Activated CD8-positive, alpha-beta memory T cell treated with anti-CD3 and anti-CD28 coated beads for 1 hour (primary cell): ENCODE measurements around the gene ST6GALNAC3.
"Not testable (repeated sequence)": the region's sequence is repeated elsewhere in the genome, so short reads cannot be mapped to it uniquely, and the experiment has no call there.

Experiments
- DNase-seq, 2 donors: peaks; one replicate each; pipeline ENCODE4 v3.0.0-alpha.2; 2020; ENCODE audit warnings: low read depth in 1 of 2; ENCODE audit errors: extremely low read depth in 1 of 2

The ST6GALNAC3 gene

GRCh38 chr1:76070538-76070937 is 4.0 kb upstream of the ST6GALNAC3 start:
- no peak for DNase-seq

GRCh38 chr1:76073481-76073880 is 1.1 kb upstream of the ST6GALNAC3 start:
- DNase-seq, result no peak

- DNase-seq, result no peak
Observed at GRCh38 chr1:76075188-76075489, 593 bp downstream of the ST6GALNAC3 start.

- no peak for DNase-seq
Observed at GRCh38 chr1:76075877-76076276, 1.3 kb downstream of the ST6GALNAC3 start.

GRCh38 chr1:76079475-76080227 is 5.1 kb downstream of the ST6GALNAC3 start:
- DNase-seq, result no peak

GRCh38 chr1:76080552-76081079 is 6.1 kb downstream of the ST6GALNAC3 start:
- DNase-seq, result no peak

- DNase-seq, result no peak
Observed at GRCh38 chr1:76082062-76082461, 7.5 kb downstream of the ST6GALNAC3 start.

GRCh38 chr1:76083189-76083588 is 8.6 kb downstream of the ST6GALNAC3 start:
- DNase-seq, result no peak

GRCh38 chr1:76084029-76084627 is 9.6 kb downstream of the ST6GALNAC3 start:
- DNase-seq, result no peak

GRCh38 chr1:76084685-76085084 is 10.1 kb downstream of the ST6GALNAC3 start:
- DNase-seq, result no peak

- no peak for DNase-seq
Observed at GRCh38 chr1:76086109-76086508, 11.6 kb downstream of the ST6GALNAC3 start.

- no peak for DNase-seq
Observed at GRCh38 chr1:76086597-76086996, 12.1 kb downstream of the ST6GALNAC3 start.

- DNase-seq, result no peak
Observed at GRCh38 chr1:76090283-76091203, 16.0 kb downstream of the ST6GALNAC3 start.

- no peak for DNase-seq
Observed at GRCh38 chr1:76092812-76093211, 18.3 kb downstream of the ST6GALNAC3 start.

GRCh38 chr1:76093522-76094312 is 19.2 kb downstream of the ST6GALNAC3 start:
- DNase-seq, result no peak

- no peak for DNase-seq
Observed at GRCh38 chr1:76095802-76096201, 21.3 kb downstream of the ST6GALNAC3 start.

GRCh38 chr1:76097064-76097463 is 22.5 kb downstream of the ST6GALNAC3 start:
- DNase-seq, result not testable (repeated sequence)

- no peak for DNase-seq
Observed at GRCh38 chr1:76098845-76099244, 24.3 kb downstream of the ST6GALNAC3 start.

GRCh38 chr1:76101548-76101947 is 27.0 kb downstream of the ST6GALNAC3 start:
- DNase-seq, result no peak

GRCh38 chr1:76102046-76102445 is 27.5 kb downstream of the ST6GALNAC3 start:
- DNase-seq, result no peak

- DNase-seq, result no peak
Observed at GRCh38 chr1:76103034-76103433, 28.5 kb downstream of the ST6GALNAC3 start.
